Body of pancreas (tissue), 4 donors: ENCODE measurements around the gene TRMT10C.

Source experiments
- CTCF ChIP-seq, 7 experiments: fragments of 450-650 bp in 4 of 7; fragments of 200-600 bp in 3 of 7; sonication (generic) in 3 of 7; IDR thresholded peaks; one replicate each; pipeline ENCODE4 v1.5.1; 2016 to 2019; ENCODE audit warnings: antibody characterized with exemption in 7 of 7
- POLR2A ChIP-seq, 3 donors: fragments of 450-650 bp; IDR thresholded peaks; one replicate each; pipeline ENCODE4 v1.6.1; 2016; ENCODE audit warnings: antibody characterized with exemption in 3 of 3, mild to moderate bottlenecking in 2 of 3

GRCh38 chr3:101611023-101611422 lies 49.4 kb downstream of the TRMT10C start:
- TF ChIP-seq CTCF (IDR thresholded peaks at IDR 0.05) (no peak), POLR2A (IDR thresholded peaks at IDR 0.05) (no peak)
